ENCODE measurements around the gene FAM3A.
"Not testable (repeated sequence)": the region's sequence is repeated elsewhere in the genome, so short reads cannot be mapped to it uniquely, and the experiment has no call there.

DNA sequence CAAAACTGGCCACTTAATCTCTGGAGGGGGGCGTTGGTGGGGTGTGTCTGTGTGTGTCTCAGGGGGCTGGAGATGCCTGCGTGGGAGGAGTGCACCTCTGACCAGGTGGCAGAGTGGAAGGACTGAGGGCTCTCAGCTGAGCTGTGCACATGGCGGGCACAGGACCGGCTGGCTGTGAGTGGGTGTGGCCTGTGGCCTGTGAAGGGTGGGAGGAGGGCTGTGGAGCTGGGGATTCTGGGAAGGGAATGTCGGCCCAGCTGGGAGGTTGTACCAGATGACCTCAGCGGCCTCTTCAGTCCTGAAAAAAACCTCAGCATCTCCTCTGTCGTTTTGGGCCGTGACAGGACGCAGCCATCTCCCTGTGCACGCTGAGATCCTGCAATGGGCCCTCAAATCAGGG lies 46.3 kb upstream of the FAM3A start:
- not testable (repeated sequence) for TF ChIP-seq EZH2 (IDR thresholded peaks at IDR 0.05; ENCODE audit: insufficient read depth, poor library complexity, severe bottlenecking); EZH2phosphoT487 (IDR thresholded peaks at IDR 0.05; ENCODE audit: insufficient read depth, low read depth)
